ENCODE data around the gene LSM10.

The LSM10 gene

GRCh38 chr1:36383240-36383639, 14.5 kb downstream of the LSM10 start:
- peaks cover 74% of the 10 kb centered on the region for H3K4me1 Mint-ChIP-seq
- no peaks in the 10 kb centered on the region for H3K9me3 Mint-ChIP-seq
- no peaks in the 10 kb centered on the region for H3K27me3 Mint-ChIP-seq
- no peak for ATAC-seq
- peaks cover 12% of the 10 kb centered on the region for H3K36me3 Mint-ChIP-seq (ENCODE audit: low read depth)
- no peak for DNase-seq
- H3K4me3 Mint-ChIP-seq, result no peak overlapping the region
- H3K27ac Mint-ChIP-seq, result no peak overlapping the region

GRCh38 chr1:36382669-36383068, 15.0 kb downstream of the LSM10 start:
- Mint-ChIP-seq H3K4me3 (no peak overlapping the region), H3K27me3 (no peaks in the 10 kb centered on the region), H3K4me1 (peaks cover 76% of the 10 kb centered on the region), H3K27ac (no peak overlapping the region), H3K36me3 (ENCODE audit: low read depth) (peaks cover 12% of the 10 kb centered on the region), H3K9me3 (no peaks in the 10 kb centered on the region)
- no peak for ATAC-seq
- no peak for DNase-seq

GRCh38 chr1:36382231-36382630, 15.5 kb downstream of the LSM10 start:
- peaks cover 74% of the 10 kb centered on the region for H3K4me1 Mint-ChIP-seq
- no peaks in the 10 kb centered on the region for H3K9me3 Mint-ChIP-seq
- no peaks in the 10 kb centered on the region for H3K27me3 Mint-ChIP-seq
- H3K36me3 Mint-ChIP-seq (ENCODE audit: low read depth), result peaks cover 12% of the 10 kb centered on the region
- no peak overlapping the region for H3K4me3 Mint-ChIP-seq
- H3K27ac Mint-ChIP-seq, result no peak overlapping the region
- ATAC-seq, result no peak
- DNase-seq, result no peak

- peaks cover 67% of the 10 kb centered on the region for H3K4me1 Mint-ChIP-seq
Observed at GRCh38 chr1:36381405-36381804, 16.3 kb downstream of the LSM10 start.

GRCh38 chr1:36380782-36381181, 16.9 kb downstream of the LSM10 start:
- H3K9me3 Mint-ChIP-seq, result no peaks in the 10 kb centered on the region
- no peak overlapping the region for H3K4me3 Mint-ChIP-seq
- H3K27me3 Mint-ChIP-seq, result no peaks in the 10 kb centered on the region
- peaks cover 12% of the 10 kb centered on the region for H3K36me3 Mint-ChIP-seq (ENCODE audit: low read depth)
- peaks cover 69% of the 10 kb centered on the region for H3K4me1 Mint-ChIP-seq
- DNase-seq, result no peak
- H3K27ac Mint-ChIP-seq, result no peak overlapping the region
- no peak for ATAC-seq

More at GRCh38 chr1:36381405-36381804, 16.3 kb downstream of the LSM10 start:
- Mint-ChIP-seq H3K9me3 (no peaks in the 10 kb centered on the region), H3K27ac (no peak overlapping the region), H3K27me3 (no peaks in the 10 kb centered on the region), H3K4me3 (no peak overlapping the region), H3K36me3 (ENCODE audit: low read depth) (peaks cover 12% of the 10 kb centered on the region)
- DNase-seq (no peak), ATAC-seq (no peak)

- peaks cover 12% of the 10 kb centered on the region for H3K36me3 Mint-ChIP-seq (ENCODE audit: low read depth)
- H3K4me1 Mint-ChIP-seq, result peaks cover 73% of the 10 kb centered on the region
Observed at GRCh38 chr1:36380143-36380619, 17.5 kb downstream of the LSM10 start.

GRCh38 chr1:36377791-36378492, 19.8 kb downstream of the LSM10 start:
- H3K4me1 Mint-ChIP-seq, result peaks cover 76% of the 10 kb centered on the region

More at GRCh38 chr1:36380143-36380619, 17.5 kb downstream of the LSM10 start:
- H3K27me3 Mint-ChIP-seq, result no peaks in the 10 kb centered on the region
- H3K9me3 Mint-ChIP-seq, result no peaks in the 10 kb centered on the region
- ATAC-seq (no peak), DNase-seq (no peak)
- peak overlapping the region; percentile 13 for H3K27ac Mint-ChIP-seq
- H3K4me3 Mint-ChIP-seq, result no peak overlapping the region

GRCh38 chr1:36372617-36373016, 25.1 kb downstream of the LSM10 start:
- Mint-ChIP-seq H3K36me3 (ENCODE audit: low read depth) (peaks cover 2% of the 10 kb centered on the region), H3K27me3 (no peaks in the 10 kb centered on the region), H3K27ac (peak overlapping the region; percentile 39), H3K4me1 (peaks cover 61% of the 10 kb centered on the region), H3K9me3 (no peaks in the 10 kb centered on the region), H3K4me3 (no peak overlapping the region)
- no peak for DNase-seq
- no peak for ATAC-seq

More at GRCh38 chr1:36377791-36378492, 19.8 kb downstream of the LSM10 start:
- DNase-seq (no peak), ATAC-seq (no peak)
- H3K27ac Mint-ChIP-seq, result peak overlapping the region; percentile 74
- H3K36me3 Mint-ChIP-seq (ENCODE audit: low read depth), result peaks cover 8% of the 10 kb centered on the region
- no peaks in the 10 kb centered on the region for H3K9me3 Mint-ChIP-seq
- H3K27me3 Mint-ChIP-seq, result no peaks in the 10 kb centered on the region
- no peak overlapping the region for H3K4me3 Mint-ChIP-seq

- H3K4me3 Mint-ChIP-seq, result no peak overlapping the region
- DNase-seq, result peak; percentile 89
- ATAC-seq, result peak; percentile 16
- H3K36me3 Mint-ChIP-seq (ENCODE audit: low read depth), result peaks cover 6% of the 10 kb centered on the region
- peaks cover 64% of the 10 kb centered on the region for H3K4me1 Mint-ChIP-seq
- no peaks in the 10 kb centered on the region for H3K9me3 Mint-ChIP-seq
- H3K27ac Mint-ChIP-seq, result peak overlapping the region; percentile 39
- no peaks in the 10 kb centered on the region for H3K27me3 Mint-ChIP-seq
Observed at GRCh38 chr1:36369061-36369861, 28.4 kb downstream of the LSM10 start.

- Mint-ChIP-seq H3K27ac (peak overlapping the region; percentile 44), H3K9me3 (no peaks in the 10 kb centered on the region), H3K4me1 (peaks cover 49% of the 10 kb centered on the region), H3K27me3 (no peaks in the 10 kb centered on the region), H3K36me3 (ENCODE audit: low read depth) (peaks cover 6% of the 10 kb centered on the region), H3K4me3 (no peak overlapping the region)
- ATAC-seq (no peak), DNase-seq (no peak)
Observed at GRCh38 chr1:36367798-36368197, 29.9 kb downstream of the LSM10 start.

GRCh38 chr1:36367066-36367465, 30.6 kb downstream of the LSM10 start:
- peaks cover 8% of the 10 kb centered on the region for H3K36me3 Mint-ChIP-seq (ENCODE audit: low read depth)
- no peak for DNase-seq
- H3K9me3 Mint-ChIP-seq, result no peaks in the 10 kb centered on the region
- peaks cover 45% of the 10 kb centered on the region for H3K4me1 Mint-ChIP-seq
- peak overlapping the region; percentile 44 for H3K27ac Mint-ChIP-seq
- ATAC-seq, result no peak
- no peak overlapping the region for H3K4me3 Mint-ChIP-seq
- H3K27me3 Mint-ChIP-seq, result no peaks in the 10 kb centered on the region

GRCh38 chr1:36366091-36366661, 31.5 kb downstream of the LSM10 start:
- H3K27ac Mint-ChIP-seq, result peak overlapping the region; percentile 44
- no peaks in the 10 kb centered on the region for H3K9me3 Mint-ChIP-seq
- peak; percentile 40 for DNase-seq
- H3K36me3 Mint-ChIP-seq (ENCODE audit: low read depth), result peaks cover 11% of the 10 kb centered on the region
- ATAC-seq, result peak; percentile 62
- H3K4me3 Mint-ChIP-seq, result no peak overlapping the region
- H3K4me1 Mint-ChIP-seq, result peaks cover 45% of the 10 kb centered on the region
- H3K27me3 Mint-ChIP-seq, result no peaks in the 10 kb centered on the region

GRCh38 chr1:36365381-36365780, 32.3 kb downstream of the LSM10 start:
- no peak for ATAC-seq
- Mint-ChIP-seq H3K27me3 (no peaks in the 10 kb centered on the region), H3K9me3 (no peaks in the 10 kb centered on the region), H3K4me1 (peaks cover 45% of the 10 kb centered on the region), H3K36me3 (ENCODE audit: low read depth) (peaks cover 11% of the 10 kb centered on the region), H3K4me3 (no peak overlapping the region), H3K27ac (peak overlapping the region; percentile 44)
- no peak for DNase-seq

GRCh38 chr1:36359911-36360550, 37.7 kb downstream of the LSM10 start:
- Mint-ChIP-seq H3K27me3 (no peaks in the 10 kb centered on the region), H3K27ac (peak overlapping the region; percentile 74), H3K9me3 (no peaks in the 10 kb centered on the region), H3K4me3 (no peak overlapping the region), H3K36me3 (ENCODE audit: low read depth) (peaks cover 21% of the 10 kb centered on the region), H3K4me1 (peaks cover 15% of the 10 kb centered on the region)
- ATAC-seq (no peak), DNase-seq (no peak)
